HepG2 (cell line): ENCODE measurements around the gene SLC19A1. TPM values are rescaled to one million over a fixed set of nuclear protein-coding genes. Genes with fewer than 3 reads are reported as not detected.
A peak's percentile ranks its signal among the peaks of the same experiment; 100 is the strongest.

ENCODE experiments used
- CHD4 ChIP-seq: fragments of 200-600 bp; sonication (generic); IDR thresholded peaks from 2 replicates; pipeline ENCODE4 v1.7.0; 2017; ENCODE audit warnings: mild to moderate bottlenecking, low read length, borderline replicate concordance
- FOXA1 ChIP-seq, 2 experiments: fragments of 450-650 bp in 1 of 2; sonication (generic) in 1 of 2; formaldehyde crosslinking in 1 of 2; IDR thresholded peaks; 2 replicates each; pipeline versions ENCODE4 v1.4.0 to v1.6.1; 2016 to 2020; ENCODE audit warnings: missing genetic modification reagents in 1 of 2
- MNT ChIP-seq: fragments of 450-650 bp; IDR thresholded peaks from 2 replicates; pipeline ENCODE4 v1.6.1; 2016
- NR3C1 ChIP-seq: sonication (generic); formaldehyde crosslinking; IDR thresholded peaks from 2 replicates; pipeline ENCODE4 v1.4.0; 2020; ENCODE audit warnings: missing genetic modification reagents
- RAD51 ChIP-seq: fragments of 450-650 bp; IDR thresholded peaks from 2 replicates; pipeline ENCODE4 v1.6.1; 2016; ENCODE audit warnings: borderline replicate concordance
- SNRNP70 ChIP-seq: fragments of 200-400 bp; formaldehyde crosslinking; IDR thresholded peaks from 2 replicates; pipeline ENCODE4 v1.6.1; 2017; ENCODE audit warnings: mild to moderate bottlenecking, low read depth, low read length, moderate library complexity
- ZNF329 ChIP-seq: sonication (generic); formaldehyde crosslinking; IDR thresholded peaks from 2 replicates; pipeline ENCODE4 v1.9.0; 2021; ENCODE audit warnings: low read depth, mild to moderate bottlenecking, missing genetic modification reagents
- ZNF605 ChIP-seq: sonication (generic); formaldehyde crosslinking; IDR thresholded peaks from 2 replicates; pipeline ENCODE4 v1.8.0; 2022; ENCODE audit warnings: mild to moderate bottlenecking, missing genetic modification reagents
- ZNF646 ChIP-seq: sonication (generic); formaldehyde crosslinking; IDR thresholded peaks from 2 replicates; pipeline ENCODE4 v1.9.0; 2021; ENCODE audit warnings: mild to moderate bottlenecking, missing genetic modification reagents
- polyA plus RNA-seq, 8 experiments: library from polyadenylated mRNA; depleted of rRNA in 3 of 8; stranded (reverse) in 7 of 8; unstranded in 1 of 8; fragments of >200 nt; fragmentation: Illumina TruSeq in 4 of 8; extraction: Trizol in 4 of 8; gene quantifications; 2 replicates each; pipeline versions ENCODE4 v1.2.1 to v1.2.3, GENCODE V29; 2011 to 2016; ENCODE audit warnings: low read depth in 4 of 8, missing spikeins in 1 of 8, mixed read lengths in 1 of 8; ENCODE audit not compliant: insufficient read depth in 1 of 8
- total RNA-seq, 5 experiments: library from RNA; depleted of rRNA; stranded (reverse); fragments of >200 nt; fragmentation: Illumina TruSeq; extraction: Trizol; gene quantifications; 2 replicates each; pipeline ENCODE4 v1.2.3, GENCODE V29; 2016; ENCODE audit warnings: low read depth in 1 of 5
- TF ChIP-seq, protein P1 (sequence below), 2 experiments: fragments of 450-650 bp in 1 of 2; sonication (generic) in 1 of 2; formaldehyde crosslinking in 1 of 2; IDR thresholded peaks; 2 replicates each; pipeline versions ENCODE4 v1.6.1 to v1.8.0; 2016 to 2022; ENCODE audit warnings: antibody characterized with exemption in 1 of 2, mild to moderate bottlenecking in 1 of 2, missing genetic modification reagents in 1 of 2

SLC19A1 gene
- total and polyA plus RNA-seq, 2 of the 13 experiments (the other 11 are each of a cell fraction or from before 2014, with no cell fraction given), result 21.8 to 23.0 TPM

GRCh38 chr21:45529785-45530422 is 12.3 kb downstream of the SLC19A1 start (continued):
- TF ChIP-seq ZNF605 (CRISPR knock-in tag) (0 out of 2 replicates have a peak, but pooled peaks have one; percentile 1), CHD4 (no peak), MNT (peak; percentile 86), RAD51 (peak; percentile 7; the same call in 1 of the 2 replicates), FOXA1 (IDR thresholded peaks at IDR 0.05) (peak; percentile 5; the same call in 1 of the 2 replicates), FOXA1 (CRISPR knock-in tag; IDR thresholded peaks at IDR 0.05) (no peak), SNRNP70 (no peak), ZNF329 (no peak), NR3C1 (CRISPR knock-in tag) (no peak), ZNF646 (CRISPR knock-in tag) (peak; percentile 91; the same call in 1 of the 2 replicates)
- TF ChIP-seq, protein P1, sequence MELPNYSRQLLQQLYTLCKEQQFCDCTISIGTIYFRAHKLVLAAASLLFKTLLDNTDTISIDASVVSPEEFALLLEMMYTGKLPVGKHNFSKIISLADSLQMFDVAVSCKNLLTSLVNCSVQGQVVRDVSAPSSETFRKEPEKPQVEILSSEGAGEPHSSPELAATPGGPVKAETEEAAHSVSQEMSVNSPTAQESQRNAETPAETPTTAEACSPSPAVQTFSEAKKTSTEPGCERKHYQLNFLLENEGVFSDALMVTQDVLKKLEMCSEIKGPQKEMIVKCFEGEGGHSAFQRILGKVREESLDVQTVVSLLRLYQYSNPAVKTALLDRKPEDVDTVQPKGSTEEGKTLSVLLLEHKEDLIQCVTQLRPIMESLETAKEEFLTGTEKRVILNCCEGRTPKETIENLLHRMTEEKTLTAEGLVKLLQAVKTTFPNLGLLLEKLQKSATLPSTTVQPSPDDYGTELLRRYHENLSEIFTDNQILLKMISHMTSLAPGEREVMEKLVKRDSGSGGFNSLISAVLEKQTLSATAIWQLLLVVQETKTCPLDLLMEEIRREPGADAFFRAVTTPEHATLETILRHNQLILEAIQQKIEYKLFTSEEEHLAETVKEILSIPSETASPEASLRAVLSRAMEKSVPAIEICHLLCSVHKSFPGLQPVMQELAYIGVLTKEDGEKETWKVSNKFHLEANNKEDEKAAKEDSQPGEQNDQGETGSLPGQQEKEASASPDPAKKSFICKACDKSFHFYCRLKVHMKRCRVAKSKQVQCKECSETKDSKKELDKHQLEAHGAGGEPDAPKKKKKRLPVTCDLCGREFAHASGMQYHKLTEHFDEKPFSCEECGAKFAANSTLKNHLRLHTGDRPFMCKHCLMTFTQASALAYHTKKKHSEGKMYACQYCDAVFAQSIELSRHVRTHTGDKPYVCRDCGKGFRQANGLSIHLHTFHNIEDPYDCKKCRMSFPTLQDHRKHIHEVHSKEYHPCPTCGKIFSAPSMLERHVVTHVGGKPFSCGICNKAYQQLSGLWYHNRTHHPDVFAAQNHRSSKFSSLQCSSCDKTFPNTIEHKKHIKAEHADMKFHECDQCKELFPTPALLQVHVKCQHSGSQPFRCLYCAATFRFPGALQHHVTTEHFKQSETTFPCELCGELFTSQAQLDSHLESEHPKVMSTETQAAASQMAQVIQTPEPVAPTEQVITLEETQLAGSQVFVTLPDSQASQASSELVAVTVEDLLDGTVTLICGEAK (IDR thresholded peaks at IDR 0.05), result no peak
- TF ChIP-seq, protein P1 (CRISPR knock-in tag; IDR thresholded peaks at IDR 0.05), result peak; percentile 51; the same call in 1 of the 2 replicates
- TF ChIP-seq, all 625 proteins: peak for 11
